Astrocyte (in vitro differentiated cells and primary cell): ENCODE results near the gene RCE1.

Experiments used
- CTCF ChIP-seq: IDR thresholded peaks from 2 replicates; pipeline ENCODE4 v1.5.1; 2011; ENCODE audit warnings: low read depth, mild to moderate bottlenecking, inconsistent platforms, low read length, moderate library complexity; ENCODE audit not compliant: insufficient read depth
- EZH2 ChIP-seq: IDR thresholded peaks from 2 replicates; pipeline ENCODE4 v1.6.1; 2012; ENCODE audit warnings: mild to moderate bottlenecking, low read length, inconsistent platforms; ENCODE audit not compliant: insufficient read depth

- TF ChIP-seq EZH2 (no peak), CTCF (no peak)
Observed at GRCh38 chr11:66868726-66869566, 25.7 kb downstream of the RCE1 start.
